ENCODE data around the gene TNFRSF1A.

Gene TNFRSF1A

DNA sequence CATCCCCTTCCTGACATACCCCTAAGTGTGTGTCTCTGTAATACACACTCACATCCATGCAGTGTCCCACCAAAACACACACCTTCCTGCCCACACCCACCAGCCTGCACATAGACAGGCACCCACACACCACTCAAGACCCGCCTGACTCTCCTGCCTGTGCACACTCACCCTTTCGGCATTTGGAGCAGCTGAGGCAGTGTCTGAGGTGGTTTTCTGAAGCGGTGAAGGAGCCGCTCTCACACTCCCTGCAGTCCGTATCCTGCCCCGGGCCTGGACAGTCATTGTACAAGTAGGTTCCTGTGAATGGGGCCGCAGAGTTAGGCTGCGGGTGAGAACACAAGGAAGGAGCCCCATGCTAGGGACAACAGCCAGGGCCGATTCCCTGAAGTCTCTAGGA lies 8.3 kb downstream of the TNFRSF1A start:
- Histone ChIP-seq H3K23ac (ENCODE audit: low read length) (no peak overlapping the region), H3K14ac (ENCODE audit: low read length) (no peak overlapping the region), H3K9ac (ENCODE audit: low read length) (no peak overlapping the region), H2BK120ac (ENCODE audit: insufficient read depth, low read length, poor library complexity) (no peak overlapping the region), H3K79me2 (ENCODE audit: control insufficient read depth, insufficient read depth, low read length, poor library complexity) (peaks cover 18% of the 10 kb centered on the region), H3K4me3 (ENCODE audit: low read depth, low read length) (no peak overlapping the region), H4K8ac (ENCODE audit: low read depth, low read length) (no peak overlapping the region), H3K36me3 (ENCODE audit: control insufficient read depth in 1 of 2, insufficient read depth in 2 of 2, low read length in 2 of 2) (peaks cover 52 to 57% of the 10 kb centered on the region in 2 experiments), H4K12ac (ENCODE audit: low read depth, low read length) (no peak overlapping the region), H2AK5ac (ENCODE audit: low read length) (no peak overlapping the region), H3K18ac (ENCODE audit: low read length) (no peak overlapping the region), H2BK12ac (ENCODE audit: low read length) (no peak overlapping the region), H3K27ac (ENCODE audit: low read depth, low read length) (no peak overlapping the region), H3K4ac (ENCODE audit: low read depth, low read length) (no peak overlapping the region), H3K4me2 (ENCODE audit: low read length) (no peak overlapping the region), H2AFZ (ENCODE audit: insufficient read depth, low read length, poor library complexity) (no peak overlapping the region), H3K27me3 (ENCODE audit: insufficient read depth, low read length) (no peaks in the 10 kb centered on the region), H3K4me1 (ENCODE audit: control insufficient read depth in 1 of 2, insufficient read depth in 2 of 2, low read length in 2 of 2) (peaks cover 25 to 29% of the 10 kb centered on the region in 2 experiments), H2BK5ac (ENCODE audit: low read depth, low read length, poor library complexity) (no peak overlapping the region), H3K79me1 (ENCODE audit: low read length) (peaks cover 20% of the 10 kb centered on the region), H4K91ac (ENCODE audit: low read depth, low read length) (no peak overlapping the region), H3K9me3 (ENCODE audit: insufficient read depth, low read depth, low read length) (peaks cover 1% of the 10 kb centered on the region)
- DNase-seq, result peak; percentile 97 to 98
- no CpG with 5 or more reads among the region's 9 CpGs for whole genome bisulfite sequencing (ENCODE audit: extremely low coverage, insufficient coverage, insufficient read length)

DNA sequence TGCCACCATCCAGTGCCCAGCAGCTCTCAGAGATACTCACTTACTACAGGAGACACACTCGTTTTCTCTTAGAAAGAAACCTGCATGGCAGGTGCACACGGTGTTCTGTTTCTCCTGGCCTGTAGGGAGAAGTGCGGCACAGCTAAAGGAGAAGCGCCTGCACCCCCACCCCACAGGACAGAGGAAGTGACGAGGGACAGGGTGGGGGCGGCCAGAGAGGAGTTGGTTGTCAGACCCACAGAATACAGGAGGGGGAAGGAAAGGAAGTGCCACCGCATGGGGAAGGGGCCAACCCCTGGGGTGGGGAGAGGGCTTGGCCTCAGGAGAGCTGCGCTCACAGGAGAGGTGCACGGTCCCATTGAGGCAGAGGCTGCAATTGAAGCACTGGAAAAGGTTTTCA lies 8.8 kb downstream of the TNFRSF1A start:
- no peak overlapping the region for H2AK5ac ChIP-seq (ENCODE audit: low read length)
- H2AFZ ChIP-seq (ENCODE audit: insufficient read depth, low read length, poor library complexity), result no peak overlapping the region
- H3K36me3 ChIP-seq (ENCODE audit: control insufficient read depth in 1 of 2, insufficient read depth in 2 of 2, low read length in 2 of 2), result peaks cover 57 to 62% of the 10 kb centered on the region in 2 experiments
- no CpG with 5 or more reads among the region's 9 CpGs for WGBS (ENCODE audit: extremely low coverage, insufficient coverage, insufficient read length)
- H3K14ac ChIP-seq (ENCODE audit: low read length), result no peak overlapping the region
- H3K9me3 ChIP-seq (ENCODE audit: insufficient read depth, low read depth, low read length), result peaks cover 1% of the 10 kb centered on the region
- H2BK5ac ChIP-seq (ENCODE audit: low read depth, low read length, poor library complexity), result no peak overlapping the region
- no peak overlapping the region for H3K18ac ChIP-seq (ENCODE audit: low read length)
- no peak overlapping the region for H3K9ac ChIP-seq (ENCODE audit: low read length)
- no peak overlapping the region for H3K4ac ChIP-seq (ENCODE audit: low read depth, low read length)
- no peaks in the 10 kb centered on the region for H3K27me3 ChIP-seq (ENCODE audit: insufficient read depth, low read length)
- no peak overlapping the region for H4K91ac ChIP-seq (ENCODE audit: low read depth, low read length)
- H4K8ac ChIP-seq (ENCODE audit: low read depth, low read length), result no peak overlapping the region
- peaks cover 16% of the 10 kb centered on the region for H3K79me2 ChIP-seq (ENCODE audit: control insufficient read depth, insufficient read depth, low read length, poor library complexity)
- no peak overlapping the region for H2BK120ac ChIP-seq (ENCODE audit: insufficient read depth, low read length, poor library complexity)
- no peak overlapping the region for H3K4me2 ChIP-seq (ENCODE audit: low read length)
- H2BK12ac ChIP-seq (ENCODE audit: low read length), result no peak overlapping the region
- DNase-seq, result no peak
- no peak overlapping the region for H3K23ac ChIP-seq (ENCODE audit: low read length)
- H3K4me1 ChIP-seq (ENCODE audit: control insufficient read depth in 1 of 2, insufficient read depth in 2 of 2, low read length in 2 of 2), result peaks cover 22 to 23% of the 10 kb centered on the region in 2 experiments
- H4K12ac ChIP-seq (ENCODE audit: low read depth, low read length), result no peak overlapping the region
- H3K27ac ChIP-seq (ENCODE audit: low read depth, low read length), result no peak overlapping the region
- no peak overlapping the region for H3K4me3 ChIP-seq (ENCODE audit: low read depth, low read length)
- peaks cover 20% of the 10 kb centered on the region for H3K79me1 ChIP-seq (ENCODE audit: low read length)

DNA sequence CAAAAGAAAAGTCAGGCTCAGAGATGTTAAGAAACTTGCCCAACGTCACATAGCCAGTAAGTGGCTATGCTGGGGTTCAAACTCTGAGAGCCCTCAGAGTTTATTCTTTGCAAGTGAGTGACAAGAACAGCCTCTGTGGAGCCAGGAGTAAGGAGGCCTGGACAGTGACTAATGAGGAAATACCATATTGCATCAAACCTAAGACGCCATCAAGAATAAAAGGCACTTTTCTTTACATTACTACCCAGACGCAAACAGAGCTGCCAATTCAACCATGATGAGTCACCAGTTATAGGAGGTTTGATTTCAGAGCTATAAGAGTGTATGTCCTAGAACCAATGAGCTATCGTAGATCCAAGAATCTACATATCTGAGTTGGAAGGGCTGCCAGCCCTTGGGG lies 9.4 kb downstream of the TNFRSF1A start:
- Histone ChIP-seq H3K23ac (ENCODE audit: low read length) (no peak overlapping the region), H3K14ac (ENCODE audit: low read length) (no peak overlapping the region), H3K36me3 (ENCODE audit: control insufficient read depth in 1 of 2, insufficient read depth in 2 of 2, low read length in 2 of 2) (peaks cover 62 to 68% of the 10 kb centered on the region in 2 experiments), H2AK5ac (ENCODE audit: low read length) (no peak overlapping the region), H3K27ac (ENCODE audit: low read depth, low read length) (no peak overlapping the region), H3K18ac (ENCODE audit: low read length) (no peak overlapping the region), H3K4me1 (ENCODE audit: control insufficient read depth in 1 of 2, insufficient read depth in 2 of 2, low read length in 2 of 2) (peaks cover 17 to 18% of the 10 kb centered on the region in 2 experiments), H3K9ac (ENCODE audit: low read length) (no peak overlapping the region), H3K4me3 (ENCODE audit: low read depth, low read length) (no peak overlapping the region), H3K4ac (ENCODE audit: low read depth, low read length) (no peak overlapping the region), H3K27me3 (ENCODE audit: insufficient read depth, low read length) (no peaks in the 10 kb centered on the region), H3K4me2 (ENCODE audit: low read length) (no peak overlapping the region), H4K8ac (ENCODE audit: low read depth, low read length) (no peak overlapping the region), H2BK5ac (ENCODE audit: low read depth, low read length, poor library complexity) (no peak overlapping the region), H2AFZ (ENCODE audit: insufficient read depth, low read length, poor library complexity) (no peak overlapping the region), H4K91ac (ENCODE audit: low read depth, low read length) (no peak overlapping the region), H3K79me2 (ENCODE audit: control insufficient read depth, insufficient read depth, low read length, poor library complexity) (peaks cover 16% of the 10 kb centered on the region), H3K79me1 (ENCODE audit: low read length) (peaks cover 20% of the 10 kb centered on the region), H4K12ac (ENCODE audit: low read depth, low read length) (no peak overlapping the region), H2BK12ac (ENCODE audit: low read length) (no peak overlapping the region), H2BK120ac (ENCODE audit: insufficient read depth, low read length, poor library complexity) (no peak overlapping the region), H3K9me3 (ENCODE audit: insufficient read depth, low read depth, low read length) (peaks cover 1% of the 10 kb centered on the region)
- WGBS (ENCODE audit: extremely low coverage, insufficient coverage, insufficient read length), result no CpG with 5 or more reads among the region's 4 CpGs
- peak in 1 of 2 donors; percentile 59 for DNase-seq

DNA sequence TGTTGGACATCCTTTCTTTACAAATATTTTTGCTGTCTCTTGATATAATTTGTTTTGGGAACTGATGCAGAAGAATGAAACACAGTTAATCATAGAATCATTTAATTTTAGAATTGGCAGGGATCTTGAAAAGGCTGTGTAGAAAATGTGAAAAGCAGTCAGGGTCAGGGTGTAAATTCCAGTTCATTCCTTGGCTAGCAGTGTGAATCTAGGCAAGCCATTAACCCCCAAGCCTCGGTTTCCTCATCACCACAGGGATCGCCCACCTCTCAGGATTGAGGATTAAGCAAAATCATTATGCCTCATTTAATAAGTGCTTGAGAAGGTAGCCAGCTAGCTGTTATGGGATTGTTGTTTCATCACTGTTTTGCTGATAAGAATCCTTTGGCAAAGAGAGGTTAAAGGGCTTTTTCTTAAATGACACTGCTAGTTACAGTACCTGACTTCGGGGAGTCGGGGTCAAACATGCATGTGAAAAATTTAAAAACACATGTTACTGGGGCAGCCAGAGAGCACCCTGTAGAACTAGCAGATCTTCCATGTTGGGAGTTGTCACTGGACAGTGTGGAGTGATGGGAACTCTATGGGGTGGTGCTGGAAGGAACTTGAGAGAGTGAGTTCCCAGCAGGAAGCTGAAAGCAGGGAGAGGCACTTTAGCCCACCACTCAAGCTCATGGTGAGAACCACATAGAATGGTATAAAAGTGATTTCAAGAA lies 10.7 kb downstream of the TNFRSF1A start:
- Histone ChIP-seq H2BK12ac (ENCODE audit: low read length) (no peak overlapping the region), H2AFZ (ENCODE audit: insufficient read depth, low read length, poor library complexity) (no peak overlapping the region), H3K36me3 (ENCODE audit: control insufficient read depth in 1 of 2, insufficient read depth in 2 of 2, low read length in 2 of 2) (peaks cover 65 to 69% of the 10 kb centered on the region in 2 experiments), H3K79me1 (ENCODE audit: low read length) (peaks cover 10% of the 10 kb centered on the region), H3K79me2 (ENCODE audit: control insufficient read depth, insufficient read depth, low read length, poor library complexity) (peaks cover 9% of the 10 kb centered on the region), H3K9ac (ENCODE audit: low read length) (no peak overlapping the region), H3K27me3 (ENCODE audit: insufficient read depth, low read length) (no peaks in the 10 kb centered on the region), H4K91ac (ENCODE audit: low read depth, low read length) (no peak overlapping the region), H3K4ac (ENCODE audit: low read depth, low read length) (no peak overlapping the region), H4K8ac (ENCODE audit: low read depth, low read length) (no peak overlapping the region), H3K14ac (ENCODE audit: low read length) (no peak overlapping the region), H3K27ac (ENCODE audit: low read depth, low read length) (no peak overlapping the region), H2BK120ac (ENCODE audit: insufficient read depth, low read length, poor library complexity) (no peak overlapping the region), H2AK5ac (ENCODE audit: low read length) (no peak overlapping the region), H3K18ac (ENCODE audit: low read length) (no peak overlapping the region), H3K4me2 (ENCODE audit: low read length) (no peak overlapping the region), H3K23ac (ENCODE audit: low read length) (no peak overlapping the region), H2BK5ac (ENCODE audit: low read depth, low read length, poor library complexity) (no peak overlapping the region), H3K4me1 (ENCODE audit: control insufficient read depth in 1 of 2, insufficient read depth in 2 of 2, low read length in 2 of 2) (peaks cover 9 to 10% of the 10 kb centered on the region in 2 experiments), H3K4me3 (ENCODE audit: low read depth, low read length) (no peak overlapping the region), H3K9me3 (ENCODE audit: insufficient read depth, low read depth, low read length) (peaks cover 1% of the 10 kb centered on the region), H4K12ac (ENCODE audit: low read depth, low read length) (no peak overlapping the region)
- no peak for DNase-seq
- WGBS (ENCODE audit: extremely low coverage, insufficient coverage, insufficient read length), result no CpG with 5 or more reads among the region's 4 CpGs
